Pulmonary artery endothelial cell (primary cell): ENCODE measurements around the gene SERTAD2. TPM values are rescaled to one million over a fixed set of nuclear protein-coding genes. Genes with fewer than 3 reads are reported as not detected.

Experiments used
- DNase-seq: peaks from one replicate; pipeline ENCODE4 v3.0.0-alpha.2; 2011; ENCODE audit warnings: low read depth, low spot score
- total RNA-seq: library from RNA; depleted of rRNA; stranded (reverse); fragments of >200 nt; gene quantifications from 2 replicates; pipeline ENCODE4 v1.2.3, GENCODE V29; 2014

The SERTAD2 gene
- 3.0 and 3.7 TPM in 2 replicates for total RNA-seq

DNA sequence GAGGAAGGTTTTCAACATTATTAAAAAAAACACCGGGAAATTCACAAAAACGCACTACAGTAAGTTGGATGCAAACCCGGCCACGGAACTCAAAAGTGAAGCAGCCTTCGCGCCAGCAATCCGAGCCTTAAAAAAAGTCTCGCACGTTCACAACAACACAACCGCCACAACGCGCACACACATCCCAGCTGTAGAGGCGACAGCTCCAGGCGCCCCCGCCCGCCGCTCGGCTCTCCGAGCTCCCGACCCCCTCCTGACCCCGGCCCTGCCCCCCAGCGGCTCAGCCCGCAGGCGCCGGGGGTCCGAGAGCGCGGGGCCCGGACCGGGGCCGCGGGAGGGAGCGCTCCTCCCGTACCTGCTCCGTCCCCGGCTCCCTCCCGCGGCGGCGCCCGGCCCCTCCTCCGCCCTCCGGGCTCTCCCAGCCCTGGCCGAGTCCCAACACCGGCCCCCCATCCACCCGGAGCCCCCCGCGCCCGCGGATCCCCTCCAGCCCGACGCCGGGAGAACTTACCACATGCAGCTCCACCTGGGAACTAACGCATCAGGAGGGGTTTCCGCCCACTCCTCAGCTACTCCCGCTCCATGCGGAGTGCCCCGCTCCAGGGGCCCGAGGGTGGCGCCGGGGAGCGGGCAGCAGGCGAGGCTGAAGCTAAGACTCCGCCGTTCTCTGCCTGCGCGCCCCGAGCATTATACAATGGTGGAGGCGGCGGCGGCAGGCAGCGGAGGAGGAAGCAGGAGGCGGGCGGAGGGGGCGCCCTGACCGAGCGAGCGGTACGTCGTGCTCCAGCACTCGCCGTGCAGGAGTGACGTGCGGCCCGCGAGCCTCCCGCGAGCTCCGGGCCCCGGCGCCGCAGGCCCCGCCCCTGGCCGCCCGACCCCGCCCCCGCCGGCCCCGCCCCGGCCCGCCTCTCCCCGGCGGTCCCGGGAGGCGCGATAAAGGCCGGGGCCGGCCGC is at the start of gene SERTAD2:
Gene SERTAD2, minus strand, starts transcription at position 805 of the 954 bp plus-strand sequence. CDS start 17,042 bp downstream, outside the sequence.
- DNase-seq = peak; percentile 60

- DNase-seq = no peak
Observed at GRCh38 chr2:64700133-64700809, 46.6 kb upstream of the SERTAD2 start.

GRCh38 chr2:64699712-64700111 is 46.0 kb upstream of the SERTAD2 start:
- DNase-seq = no peak

DNA sequence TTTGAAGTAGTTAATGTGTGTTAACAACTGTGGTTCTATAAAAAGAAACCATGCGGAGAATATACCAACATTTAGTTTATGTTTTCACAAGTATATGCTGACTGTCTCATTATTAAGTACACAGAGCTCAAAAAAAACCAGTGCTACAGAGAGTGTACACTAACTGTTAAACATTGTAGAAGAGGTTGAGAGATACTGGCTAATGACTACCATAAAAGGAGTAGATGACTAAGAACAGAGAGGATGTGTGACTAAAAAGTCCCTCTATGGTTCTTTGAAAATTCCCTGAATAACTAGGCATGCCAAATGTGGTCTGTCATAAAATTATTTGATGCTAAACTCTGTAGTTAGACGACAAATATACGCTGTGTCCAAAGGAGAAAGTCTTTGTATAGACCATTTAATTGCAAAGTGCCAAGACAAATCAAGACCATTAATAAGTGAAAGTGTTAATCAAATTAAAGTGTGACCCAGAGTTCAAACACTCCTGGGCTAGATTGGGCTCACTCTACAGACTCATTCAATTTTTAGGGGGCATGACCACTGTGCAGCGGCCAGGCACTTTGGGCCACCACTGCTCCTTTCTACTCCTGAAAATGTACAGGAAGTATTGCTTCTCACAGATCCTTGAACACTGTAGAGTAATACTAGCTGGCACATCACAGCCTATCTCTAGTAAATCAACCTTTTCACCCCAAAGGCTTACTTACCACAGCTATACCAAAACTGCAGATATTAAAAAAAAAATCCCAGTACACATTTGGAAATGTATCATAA is 45.1 kb upstream of the SERTAD2 start:
- peak; percentile 67 for DNase-seq

GRCh38 chr2:64698177-64698643 is 44.5 kb upstream of the SERTAD2 start:
- DNase-seq = no peak

DNA sequence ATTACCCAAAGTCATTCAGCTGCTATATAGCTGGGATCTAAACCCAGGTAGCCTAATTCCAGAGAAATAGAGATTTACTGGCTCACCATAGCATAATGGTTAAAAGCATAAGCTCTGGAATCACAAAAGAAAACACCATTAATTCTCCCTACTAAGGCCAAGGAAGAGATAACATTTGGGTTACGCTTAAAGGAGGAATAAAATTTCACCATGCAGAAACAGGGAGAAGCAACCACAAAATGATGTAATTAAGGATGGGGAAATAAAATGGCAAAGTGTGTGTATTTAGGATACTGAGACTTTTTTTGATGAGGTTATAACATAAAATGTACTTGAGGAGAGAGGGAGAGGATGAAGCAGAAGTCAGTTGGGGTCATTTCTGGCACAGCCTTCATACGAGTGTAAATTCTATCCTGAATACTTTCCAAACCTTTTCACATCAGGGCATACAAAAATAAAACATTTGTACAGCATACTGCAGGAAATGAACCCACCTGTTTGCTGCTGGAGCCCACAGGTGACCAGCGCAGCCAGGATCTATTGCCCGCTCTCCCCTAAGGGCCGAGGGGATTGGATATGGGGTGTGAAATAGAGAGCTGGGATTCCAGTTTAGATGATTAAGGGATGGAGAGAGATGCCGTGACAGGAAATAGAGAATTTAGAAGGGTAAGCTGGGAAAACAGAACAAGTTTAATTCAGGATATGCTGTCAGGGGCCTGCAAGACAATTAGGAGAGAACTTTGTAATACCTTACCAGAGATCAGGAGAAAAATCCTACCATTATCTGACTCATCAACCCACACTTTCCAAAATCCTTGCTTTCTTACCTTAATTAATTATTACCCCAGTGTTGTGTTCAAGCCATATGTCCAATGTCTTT is 43.8 kb upstream of the SERTAD2 start:
- no peak for DNase-seq

GRCh38 chr2:64696636-64697035 is 42.9 kb upstream of the SERTAD2 start:
- no peak for DNase-seq

GRCh38 chr2:64695721-64696261 is 42.1 kb upstream of the SERTAD2 start:
- DNase-seq = peak; percentile 60

DNA sequence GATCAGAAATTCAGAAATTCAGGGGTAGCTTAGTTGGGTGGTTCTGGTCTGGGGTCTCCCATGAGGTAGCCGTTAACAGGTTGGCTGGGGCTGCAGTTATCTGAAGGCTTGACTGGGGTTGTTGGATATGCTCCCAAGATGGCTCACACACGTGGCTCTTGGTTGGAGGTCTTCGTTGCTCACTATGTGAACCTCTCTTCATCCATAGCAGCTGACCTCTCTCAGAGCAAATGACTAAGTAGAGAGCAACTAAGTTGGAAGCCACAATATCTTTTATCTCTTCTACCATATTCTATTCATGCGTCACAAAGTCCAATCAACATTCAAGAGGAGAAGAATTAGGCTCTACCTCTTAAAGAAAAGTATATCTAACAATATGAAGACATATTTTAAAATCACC is 38.7 kb upstream of the SERTAD2 start:
- no peak for DNase-seq

GRCh38 chr2:64688909-64689308 is 35.2 kb upstream of the SERTAD2 start:
- no peak for DNase-seq

- DNase-seq = no peak
Observed at GRCh38 chr2:64686283-64686956, 32.7 kb upstream of the SERTAD2 start.

DNA sequence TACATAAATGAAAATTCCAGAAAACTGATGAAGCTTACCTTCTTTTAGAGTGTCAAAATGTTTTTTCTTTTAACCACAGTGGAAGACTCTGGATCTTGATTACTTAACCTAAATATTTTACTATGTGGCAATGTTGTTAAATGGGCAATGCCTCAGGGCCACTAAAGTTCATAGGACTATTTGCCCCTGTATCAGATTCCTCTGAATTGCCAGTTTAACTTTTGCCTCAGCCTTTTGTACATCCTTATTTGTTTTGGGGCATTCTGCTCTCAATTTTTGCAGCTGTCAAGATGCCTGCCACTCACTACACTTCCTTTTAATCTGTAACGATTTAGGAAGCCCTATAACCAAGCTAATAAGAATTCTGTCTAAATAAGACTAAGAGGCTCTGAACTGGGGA is 31.7 kb upstream of the SERTAD2 start:
- DNase-seq = no peak

GRCh38 chr2:64683771-64684510 is 30.2 kb upstream of the SERTAD2 start:
- DNase-seq = no peak

GRCh38 chr2:64681479-64681967 is 27.8 kb upstream of the SERTAD2 start:
- no peak for DNase-seq

DNA sequence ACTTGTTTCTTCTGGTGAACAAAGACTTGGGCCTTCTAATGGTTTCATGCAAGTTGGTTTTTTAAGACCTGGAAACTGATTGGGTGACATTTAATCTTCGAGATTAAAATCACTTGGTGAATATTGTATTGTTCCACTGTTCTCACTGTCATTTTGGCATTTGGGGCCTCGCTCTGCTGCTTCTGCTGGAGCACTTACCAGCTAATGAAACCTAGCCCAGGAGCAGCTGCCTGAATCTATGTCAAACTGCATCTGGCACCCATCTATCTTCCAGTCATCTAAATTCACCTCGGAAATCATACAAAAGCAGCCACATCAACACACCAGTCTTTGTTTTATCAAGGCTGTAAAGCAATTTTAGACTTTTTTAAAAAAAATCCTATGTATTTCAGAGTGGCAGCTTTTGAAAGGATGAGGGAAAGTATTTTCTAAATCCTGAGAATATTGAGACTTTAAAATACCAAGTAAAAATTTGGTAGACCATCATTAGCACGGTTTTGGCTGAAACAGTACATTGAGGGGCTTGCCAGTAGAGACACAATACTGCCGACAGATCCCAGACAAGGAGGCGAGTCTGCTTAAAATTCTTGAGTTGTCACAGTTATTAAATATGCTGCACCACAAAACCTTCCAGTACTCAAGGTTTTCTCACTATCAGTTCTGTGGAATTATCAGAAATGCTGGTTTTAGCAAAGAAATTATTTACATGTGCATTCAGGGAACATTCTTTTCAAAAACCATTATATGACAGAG is 26.1 kb upstream of the SERTAD2 start:
- DNase-seq = no peak

GRCh38 chr2:64678771-64679590 is 25.3 kb upstream of the SERTAD2 start:
- no peak for DNase-seq

DNA sequence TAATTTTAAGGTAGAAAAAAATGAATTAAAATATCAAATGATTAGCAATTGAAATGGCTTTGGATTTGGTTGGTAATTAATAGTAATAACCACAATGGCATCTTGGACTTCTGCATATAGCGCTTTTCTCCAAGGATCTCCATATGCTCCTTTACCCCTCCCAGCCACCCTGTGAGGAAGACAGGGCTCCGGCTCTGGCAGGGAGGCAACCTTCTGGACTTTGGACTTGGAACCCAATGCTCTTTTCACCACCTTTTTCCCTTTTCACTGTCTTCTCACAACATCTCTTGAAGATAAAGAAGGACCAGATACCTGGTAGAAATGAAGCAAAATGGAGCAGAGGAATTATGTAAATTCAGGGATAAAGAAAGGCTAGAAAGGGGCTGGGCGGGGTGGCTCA is 23.8 kb upstream of the SERTAD2 start:
- no peak for DNase-seq
